Mesenchymal stem cell (in vitro differentiated cells and primary cell): ENCODE results near the gene IL17REL.

Source experiments
- DNase-seq: peaks from one replicate; pipeline ENCODE4 v3.0.0-alpha.2; 2013
- H2AFZ ChIP-seq: one replicate; pipeline ENCODE4 v1.6.1; 2013; ENCODE audit warnings: low read depth, mild to moderate bottlenecking, control low read depth, inconsistent platforms, low read length, moderate library complexity
- H2AK5ac ChIP-seq: 2 replicates; pipeline ENCODE4 v1.6.1; 2013; ENCODE audit warnings: low read length, moderate library complexity, mild to moderate bottlenecking, inconsistent platforms; ENCODE audit not compliant: severe bottlenecking
- H2BK120ac ChIP-seq: one replicate; pipeline ENCODE4 v1.6.1; 2013; ENCODE audit warnings: low read depth, mild to moderate bottlenecking, inconsistent platforms, low read length, moderate library complexity
- H2BK12ac ChIP-seq, 2 experiments: one replicate each; pipeline ENCODE4 v1.6.1; 2013; ENCODE audit warnings: inconsistent platforms in 2 of 2, low read length in 2 of 2, mild to moderate bottlenecking in 2 of 2, moderate library complexity in 2 of 2, control low read depth in 1 of 2
- H2BK15ac ChIP-seq: one replicate; pipeline ENCODE4 v1.6.1; 2013; ENCODE audit warnings: mild to moderate bottlenecking, low read depth, inconsistent platforms; ENCODE audit not compliant: poor library complexity, severe bottlenecking
- H2BK5ac ChIP-seq: 2 replicates; pipeline ENCODE4 v1.6.1; 2013; ENCODE audit warnings: low read depth, mild to moderate bottlenecking, low read length, control low read depth, inconsistent platforms; ENCODE audit not compliant: poor library complexity, severe bottlenecking
- H3K14ac ChIP-seq, 2 experiments: one replicate each; pipeline ENCODE4 v1.6.1; 2013; ENCODE audit warnings: inconsistent platforms in 2 of 2, low read length in 2 of 2, control low read depth in 1 of 2, mild to moderate bottlenecking in 1 of 2, moderate library complexity in 1 of 2
- H3K18ac ChIP-seq, 2 experiments: one replicate each; pipeline ENCODE4 v1.6.1; 2013; ENCODE audit warnings: inconsistent platforms in 2 of 2, low read length in 2 of 2, control low read depth in 1 of 2, low read depth in 1 of 2, mild to moderate bottlenecking in 1 of 2
- H3K23ac ChIP-seq, 2 experiments: one replicate each; pipeline ENCODE4 v1.6.1; 2013; ENCODE audit warnings: inconsistent platforms in 2 of 2, low read length in 2 of 2, mild to moderate bottlenecking in 2 of 2, moderate library complexity in 2 of 2, control low read depth in 1 of 2
- H3K27ac ChIP-seq: 2 replicates; pipeline ENCODE4 v1.5.1; 2013; ENCODE audit warnings: mild to moderate bottlenecking, moderate library complexity, low read length, control low read depth, inconsistent platforms; ENCODE audit not compliant: poor library complexity, severe bottlenecking
- H3K27me3 ChIP-seq, 2 experiments: 2 replicates each; pipeline versions ENCODE4 v1.6.1 to v1.7.0; 2013; ENCODE audit warnings: low read length in 2 of 2, mild to moderate bottlenecking in 2 of 2, moderate library complexity in 2 of 2, control low read depth in 1 of 2, inconsistent platforms in 1 of 2; ENCODE audit not compliant: control insufficient read depth in 1 of 2, insufficient read depth in 1 of 2
- H3K36me3 ChIP-seq, 2 experiments: 2 replicates each; pipeline versions ENCODE4 v1.6.1 to v1.7.0; 2013; ENCODE audit warnings: low read length in 2 of 2, control low read depth in 1 of 2, inconsistent platforms in 1 of 2, low read depth in 1 of 2, mild to moderate bottlenecking in 1 of 2; ENCODE audit not compliant: insufficient read depth in 2 of 2, control insufficient read depth in 1 of 2
- H3K4ac ChIP-seq, 2 experiments: one replicate each; pipeline ENCODE4 v1.6.1; 2013; ENCODE audit warnings: inconsistent platforms in 2 of 2, low read length in 2 of 2, mild to moderate bottlenecking in 2 of 2, moderate library complexity in 2 of 2, control low read depth in 1 of 2, low read depth in 1 of 2
- H3K4me1 ChIP-seq: 2 replicates; pipeline ENCODE4 v1.6.1; 2013; ENCODE audit warnings: low read depth, low read length, control low read depth; ENCODE audit not compliant: control insufficient read depth, insufficient read depth
- H3K4me2 ChIP-seq: 2 replicates; pipeline ENCODE4 v1.6.1; 2013; ENCODE audit warnings: low read length, mild to moderate bottlenecking, inconsistent platforms; ENCODE audit not compliant: poor library complexity, severe bottlenecking
- H3K4me3 ChIP-seq, 2 experiments: 2 replicates each; pipeline versions ENCODE4 v1.5.1 to v1.7.0; 2013; ENCODE audit warnings: low read length in 2 of 2, mild to moderate bottlenecking in 2 of 2, control low read depth in 1 of 2, low read depth in 1 of 2; ENCODE audit not compliant: insufficient read depth in 1 of 2
- H3K79me1 ChIP-seq: replicated peaks from 2 replicates; pipeline ENCODE4 v1.6.1; 2013; ENCODE audit warnings: mild to moderate bottlenecking, control low read depth, low read length, inconsistent platforms; ENCODE audit not compliant: poor library complexity, severe bottlenecking
- H3K9ac ChIP-seq: 2 replicates; pipeline ENCODE4 v1.7.0; 2013; ENCODE audit warnings: mild to moderate bottlenecking, low read length, moderate library complexity
- H3K9me3 ChIP-seq: 2 replicates; pipeline ENCODE4 v1.7.0; 2013; ENCODE audit warnings: mild to moderate bottlenecking, low read length; ENCODE audit not compliant: control insufficient read depth
- H4K8ac ChIP-seq: one replicate; pipeline ENCODE4 v1.6.1; 2013; ENCODE audit warnings: inconsistent platforms, mild to moderate bottlenecking, low read length, moderate library complexity
- H4K91ac ChIP-seq: one replicate; pipeline ENCODE4 v1.6.1; 2013; ENCODE audit warnings: mild to moderate bottlenecking, low read length, inconsistent platforms
- WGBS: methylation state at CpG from one replicate; pipeline ENCODE4 v1.1.7; 2013; ENCODE audit warnings: mixed read lengths; 5-methylcytosine and 5-hydroxymethylcytosine counted together

IL17REL gene

GRCh38 chr22:49960159-49961004 lies 52.2 kb downstream of the IL17REL start, which contains the start of gene PIM3:
PIM3 (plus strand) TSS chr22:49960772; CDS start chr22:49960948, 176 bp downstream.
- H2AK5ac ChIP-seq: peak within 1 kb of the TSS; percentile 88
- peak within 1 kb of the TSS; percentile 97 to 98 for H3K18ac ChIP-seq
- H3K4me1 ChIP-seq: peaks cover 48% of the 10 kb centered on the region
- H3K14ac ChIP-seq: peak within 1 kb of the TSS in 1 of 2 experiments; percentile 94
- peak within 1 kb of the TSS; percentile 94 for H2BK15ac ChIP-seq
- 0% methylated on average over 56 of the region's 137 CpGs for WGBS
- DNase-seq: peak; percentile 95
- peak within 1 kb of the TSS; percentile 85 to 92 for H3K4ac ChIP-seq
- peak within 1 kb of the TSS; percentile 94 for H4K8ac ChIP-seq
- H3K4me2 ChIP-seq: peak within 1 kb of the TSS; percentile 97
- H3K27me3 ChIP-seq: no peaks in the 10 kb centered on the region
- peak within 1 kb of the TSS; percentile 94 for H2BK120ac ChIP-seq
- peak within 1 kb of the TSS; percentile 90 for H4K91ac ChIP-seq
- H3K36me3 ChIP-seq: peaks cover 19 to 35% of the 10 kb centered on the region in 2 experiments
- peak within 1 kb of the TSS; percentile 79 to 91 for H3K4me3 ChIP-seq
- peak within 1 kb of the TSS; percentile 84 for H2AFZ ChIP-seq
- H3K27ac ChIP-seq: no peak within 1 kb of the TSS
- peaks cover 18% of the 10 kb centered on the region for H3K79me1 ChIP-seq
- peak within 1 kb of the TSS; percentile 88 for H3K9ac ChIP-seq
- peak within 1 kb of the TSS in 1 of 2 experiments; percentile 84 for H3K23ac ChIP-seq
- H3K9me3 ChIP-seq: no peaks in the 10 kb centered on the region
- peak within 1 kb of the TSS; percentile 86 to 88 for H2BK12ac ChIP-seq
- H2BK5ac ChIP-seq: peak within 1 kb of the TSS; percentile 91

- H4K91ac ChIP-seq: peak overlapping the region; percentile 89
- H2BK12ac ChIP-seq: peak overlapping the region; percentile 82 to 86
- H3K9me3 ChIP-seq: no peaks in the 10 kb centered on the region
- H2AK5ac ChIP-seq: peak overlapping the region; percentile 88
- H3K79me1 ChIP-seq: peaks cover 17% of the 10 kb centered on the region
- H3K27ac ChIP-seq: no peak overlapping the region
- H3K9ac ChIP-seq: peak overlapping the region; percentile 77
- peak overlapping the region; percentile 97 for H3K4me2 ChIP-seq
- H3K18ac ChIP-seq: peak overlapping the region; percentile 86 to 98
- peak overlapping the region in 1 of 2 experiments; percentile 3 for H3K23ac ChIP-seq
- H2BK120ac ChIP-seq: peak overlapping the region; percentile 82
- peak overlapping the region; percentile 5 for H2BK5ac ChIP-seq
- H3K14ac ChIP-seq: peak overlapping the region in 1 of 2 experiments; percentile 68
- peak overlapping the region; percentile 94 for H4K8ac ChIP-seq
- peak overlapping the region; percentile 79 to 82 for H3K4me3 ChIP-seq
- H3K36me3 ChIP-seq: peaks cover 19 to 29% of the 10 kb centered on the region in 2 experiments
- H2BK15ac ChIP-seq: peak overlapping the region; percentile 57
- no peak for DNase-seq
- peak overlapping the region; percentile 85 to 92 for H3K4ac ChIP-seq
- H3K27me3 ChIP-seq: no peaks in the 10 kb centered on the region
- peak overlapping the region; percentile 84 for H2AFZ ChIP-seq
- 31% methylated on average over 9 of the region's 21 CpGs for WGBS
- H3K4me1 ChIP-seq: peaks cover 48% of the 10 kb centered on the region
Measured at GRCh38 chr22:49959782-49960158, 52.8 kb downstream of the IL17REL start.

GRCh38 chr22:49958931-49959781 lies 53.4 kb downstream of the IL17REL start:
- Histone ChIP-seq H2BK120ac (no peak overlapping the region), H2BK15ac (no peak overlapping the region), H3K4ac (peak overlapping the region; percentile 80 to 92), H2AK5ac (peak overlapping the region; percentile 88), H2AFZ (no peak overlapping the region), H3K18ac (peak overlapping the region; percentile 86 to 98), H3K14ac (no peak overlapping the region), H3K27me3 (no peaks in the 10 kb centered on the region), H3K4me3 (peak overlapping the region in 1 of 2 experiments; percentile 82), H2BK5ac (no peak overlapping the region), H4K91ac (peak overlapping the region; percentile 89), H3K27ac (no peak overlapping the region), H2BK12ac (peak overlapping the region; percentile 82 to 91), H3K23ac (no peak overlapping the region), H3K36me3 (peaks cover 14 to 23% of the 10 kb centered on the region in 2 experiments), H3K4me1 (peaks cover 48% of the 10 kb centered on the region), H4K8ac (peak overlapping the region; percentile 94), H3K9me3 (no peaks in the 10 kb centered on the region), H3K79me1 (peaks cover 12% of the 10 kb centered on the region), H3K4me2 (peak overlapping the region; percentile 97), H3K9ac (peak overlapping the region; percentile 77)
- no peak for DNase-seq
- WGBS: 85% methylated on average over 29 of the region's 29 CpGs
